HepG2 (cell line): Measurements from ENCODE around the gene TPM1. TPM values are rescaled to one million over a fixed set of nuclear protein-coding genes. Genes with fewer than 3 reads are reported as not detected.

Experiments
- ATAC-seq: fragments of 200-7000 bp; cut with Tn5 transposase; 3 replicates; pipeline ENCODE4 v1.9.1; 2020; ENCODE audit warnings: mild to moderate bottlenecking, moderate library complexity
- BruUV-seq: library from RNA; stranded (reverse); fragments of 400-500 nt; replicated peaks from 2 replicates; lab custom pipeline; 2021; lab: Mats Ljungman, UMichigan
- CTCF ChIA-PET: fragments of 300-600 bp; formaldehyde crosslinking; extraction: SDS; loops from one replicate; lab custom pipeline; 2021; ENCODE audit warnings: low total read pairs, inconsistent platforms, low intra/inter-chr PET ratio; lab: Yijun Ruan, JAX
- POLR2A ChIA-PET: fragments of 350-600 bp; sonication (Branson Sonifier 250); formaldehyde crosslinking; loops from one replicate; lab custom pipeline; 2020; ENCODE audit warnings: antibody characterized with exemption, inconsistent platforms; lab: Yijun Ruan, JAX
- DNase-seq: peaks from one replicate; pipeline ENCODE4 v3.0.0-alpha.2; 2015; ENCODE audit warnings: low spot score
- FAIRE-seq: peaks from 3 replicates; lab custom pipeline; 2011; peaks lifted over from hg19 to GRCh38; lab: Jason Lieb, UNC
- H2AFZ ChIP-seq: one replicate; pipeline ENCODE4 v1.6.1; 2011; ENCODE audit warnings: low read length, inconsistent platforms
- H3K27ac ChIP-seq: fragments of 300-600 bp; 3 replicates; pipeline ENCODE4 v1.8.0; 2011; ENCODE audit warnings: mixed run types, mild to moderate bottlenecking, mixed read lengths, low read length, inconsistent platforms; ENCODE audit not compliant: insufficient read depth; ENCODE audit errors: extremely low read length
- H3K27me3 ChIP-seq, 2 experiments: fragments of 200-600 bp in 1 of 2; 2 replicates in 1 of 2; 3 replicates in 1 of 2; pipeline versions ENCODE4 v1.6.0 to v1.8.0; 2011; ENCODE audit warnings: low read length in 2 of 2, mild to moderate bottlenecking in 2 of 2, moderate library complexity in 2 of 2, inconsistent platforms in 1 of 2; ENCODE audit not compliant: insufficient read depth in 2 of 2, control insufficient read depth in 1 of 2
- H3K36me3 ChIP-seq, 2 experiments: fragments of 200-600 bp in 1 of 2; replicated peaks in 1 of 2; 2 replicates in 1 of 2; 3 replicates in 1 of 2; pipeline versions ENCODE4 v1.5.1 to v1.8.0; 2011; ENCODE audit warnings: low read length in 2 of 2, inconsistent platforms in 1 of 2; ENCODE audit not compliant: insufficient read depth in 2 of 2, control insufficient read depth in 1 of 2
- H3K4me1 ChIP-seq: 2 replicates; pipeline ENCODE4 v1.5.1; 2012; ENCODE audit warnings: low read length, inconsistent platforms; ENCODE audit not compliant: insufficient read depth
- H3K4me2 ChIP-seq: 2 replicates; pipeline ENCODE4 v1.6.0; 2011; ENCODE audit warnings: low read depth, low read length, inconsistent platforms
- H3K4me3 ChIP-seq, 3 experiments: fragments of 200-600 bp in 1 of 3; sonication (generic), shearing (Covaris generic) in 1 of 3; replicated peaks in 1 of 3; 2 replicates each; pipeline ENCODE4 v1.5.1; 2011 to 2016; ENCODE audit warnings: low read length in 3 of 3, inconsistent platforms in 2 of 3, low read depth in 2 of 3, mild to moderate bottlenecking in 2 of 3, control low read depth in 1 of 3, mixed read lengths in 1 of 3; ENCODE audit not compliant: insufficient read depth in 1 of 3
- H3K79me2 ChIP-seq: one replicate; pipeline ENCODE4 v1.6.1; 2011; ENCODE audit warnings: low read length, inconsistent platforms; ENCODE audit not compliant: insufficient read depth
- H3K9ac ChIP-seq: 2 replicates; pipeline ENCODE4 v1.6.0; 2011; ENCODE audit warnings: mild to moderate bottlenecking, low read depth, low read length, inconsistent platforms; ENCODE audit not compliant: insufficient read depth
- H3K9me3 ChIP-seq: 2 replicates; pipeline ENCODE4 v1.5.1; 2012; ENCODE audit warnings: mild to moderate bottlenecking, low read length
- H4K20me1 ChIP-seq: 2 replicates; pipeline ENCODE4 v1.6.0; 2011; ENCODE audit warnings: inconsistent platforms, mild to moderate bottlenecking, low read length, moderate library complexity; ENCODE audit not compliant: insufficient read depth
- MAF1 ChIP-seq: sonication (generic); formaldehyde crosslinking; IDR thresholded peaks from 2 replicates; pipeline ENCODE4 v1.5.0; 2020; ENCODE audit warnings: missing genetic modification reagents, borderline replicate concordance
- SPEN ChIP-seq: sonication (generic); formaldehyde crosslinking; IDR thresholded peaks from 2 replicates; pipeline ENCODE4 v1.5.1; 2020; ENCODE audit warnings: low read depth, mild to moderate bottlenecking, missing genetic modification reagents
- ZNF34 ChIP-seq: sonication (generic); formaldehyde crosslinking; IDR thresholded peaks from 2 replicates; pipeline ENCODE4 v1.4.0; 2020; ENCODE audit warnings: mild to moderate bottlenecking, missing genetic modification reagents, borderline replicate concordance
- ZNF550 ChIP-seq: sonication (generic); formaldehyde crosslinking; IDR thresholded peaks from 2 replicates; pipeline ENCODE4 v1.4.0; 2020; ENCODE audit warnings: mild to moderate bottlenecking, missing genetic modification reagents, borderline replicate concordance
- ZNF660 ChIP-seq: sonication (generic); formaldehyde crosslinking; IDR thresholded peaks from 2 replicates; pipeline ENCODE4 v1.5.1; 2020; ENCODE audit warnings: mild to moderate bottlenecking, low read depth, missing genetic modification reagents, borderline replicate concordance
- WGBS: methylation state at CpG from one replicate; pipeline ENCODE4 v1.1.6; 2017; ENCODE audit warnings: low lambda C conversion rate; 5-methylcytosine and 5-hydroxymethylcytosine counted together
- in situ Hi-C: cut with HindIII; loops from 2 replicates; pipeline ENCODE4 v1.10.0; 2017; ENCODE audit warnings: low pct_unique_long_range_greater_than_20kb; ENCODE audit not compliant: extremely low pct_ligation_motif_present
- intact Hi-C: fragments of 100-400 bp; cut with micrococcal nuclease; formaldehyde crosslinking; loops from one replicate; pipeline ENCODE4 v1.10.0; 2022; ENCODE audit not compliant: unreplicated experiment
- polyA plus RNA-seq, 8 experiments: library from polyadenylated mRNA; depleted of rRNA in 3 of 8; stranded (reverse) in 7 of 8; unstranded in 1 of 8; fragments of >200 nt; fragmentation: Illumina TruSeq in 4 of 8; extraction: Trizol in 4 of 8; gene quantifications; 2 replicates each; pipeline versions ENCODE4 v1.2.1 to v1.2.3, GENCODE V29; 2011 to 2016; ENCODE audit warnings: low read depth in 4 of 8, missing spikeins in 1 of 8, mixed read lengths in 1 of 8; ENCODE audit not compliant: insufficient read depth in 1 of 8
- total RNA-seq, 5 experiments: library from RNA; depleted of rRNA; stranded (reverse); fragments of >200 nt; fragmentation: Illumina TruSeq; extraction: Trizol; gene quantifications; 2 replicates each; pipeline ENCODE4 v1.2.3, GENCODE V29; 2016; ENCODE audit warnings: low read depth in 1 of 5
- TF ChIP-seq, protein P1 (sequence below): sonication (generic); formaldehyde crosslinking; IDR thresholded peaks from 2 replicates; pipeline ENCODE4 v1.4.0; 2020; ENCODE audit warnings: missing genetic modification reagents, borderline replicate concordance
- TF ChIP-seq, protein P2 (sequence below): sonication (generic); formaldehyde crosslinking; IDR thresholded peaks from 2 replicates; pipeline ENCODE4 v1.4.0; 2020; ENCODE audit warnings: missing genetic modification reagents, borderline replicate concordance
- TF ChIP-seq, protein P3 (sequence below): sonication (generic); formaldehyde crosslinking; IDR thresholded peaks from 2 replicates; pipeline ENCODE4 v1.4.0; 2020; ENCODE audit warnings: missing genetic modification reagents

TPM1 gene
- total and polyA plus RNA-seq, 2 of the 13 experiments (the other 11 are each of a cell fraction or from before 2014, with no cell fraction given), result 98.9 to 109 TPM

DNA sequence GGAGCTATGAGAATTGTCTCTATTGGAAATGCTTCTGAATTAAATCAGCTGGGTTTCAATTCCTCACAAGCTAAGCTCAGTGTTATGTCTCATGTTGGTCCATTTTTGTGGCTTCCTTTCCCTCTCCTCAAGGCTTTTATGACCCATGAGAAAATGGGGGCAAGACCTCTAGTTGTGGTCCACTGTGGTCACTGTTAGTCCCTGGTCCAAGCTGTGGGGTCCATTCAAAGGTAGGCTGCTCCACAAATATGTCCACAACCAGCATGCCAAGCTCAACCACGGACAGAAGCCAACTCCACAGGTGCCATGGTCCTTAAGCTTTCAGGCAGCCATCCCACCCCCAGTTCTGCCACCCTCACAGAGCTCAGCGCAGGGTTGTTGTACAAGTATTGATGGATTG is 14.9 kb upstream of the TPM1 start:
- BruUV-seq, result no TSS peak
- H2AFZ ChIP-seq, result no peak overlapping the region
- no peak overlapping the region for H3K9ac ChIP-seq
- H3K27me3 ChIP-seq, result no peaks in the 10 kb centered on the region
- H3K4me2 ChIP-seq, result no peak overlapping the region
- no peaks in the 10 kb centered on the region for H3K36me3 ChIP-seq
- in situ Hi-C loops, result no loop called here
- no peaks in the 10 kb centered on the region for H4K20me1 ChIP-seq
- H3K4me3 ChIP-seq, result no peak overlapping the region
- no peak for FAIRE-seq
- intact Hi-C loops, result no loop called here
- CTCF ChIA-PET, result no interaction called here
- peaks cover 25% of the 10 kb centered on the region for H3K4me1 ChIP-seq
- TF ChIP-seq SPEN (CRISPR knock-in tag) (no peak), ZNF34 (CRISPR knock-in tag) (no peak), MAF1 (CRISPR knock-in tag) (no peak), ZNF550 (CRISPR knock-in tag) (no peak), ZNF660 (no peak)
- TF ChIP-seq, protein P1, sequence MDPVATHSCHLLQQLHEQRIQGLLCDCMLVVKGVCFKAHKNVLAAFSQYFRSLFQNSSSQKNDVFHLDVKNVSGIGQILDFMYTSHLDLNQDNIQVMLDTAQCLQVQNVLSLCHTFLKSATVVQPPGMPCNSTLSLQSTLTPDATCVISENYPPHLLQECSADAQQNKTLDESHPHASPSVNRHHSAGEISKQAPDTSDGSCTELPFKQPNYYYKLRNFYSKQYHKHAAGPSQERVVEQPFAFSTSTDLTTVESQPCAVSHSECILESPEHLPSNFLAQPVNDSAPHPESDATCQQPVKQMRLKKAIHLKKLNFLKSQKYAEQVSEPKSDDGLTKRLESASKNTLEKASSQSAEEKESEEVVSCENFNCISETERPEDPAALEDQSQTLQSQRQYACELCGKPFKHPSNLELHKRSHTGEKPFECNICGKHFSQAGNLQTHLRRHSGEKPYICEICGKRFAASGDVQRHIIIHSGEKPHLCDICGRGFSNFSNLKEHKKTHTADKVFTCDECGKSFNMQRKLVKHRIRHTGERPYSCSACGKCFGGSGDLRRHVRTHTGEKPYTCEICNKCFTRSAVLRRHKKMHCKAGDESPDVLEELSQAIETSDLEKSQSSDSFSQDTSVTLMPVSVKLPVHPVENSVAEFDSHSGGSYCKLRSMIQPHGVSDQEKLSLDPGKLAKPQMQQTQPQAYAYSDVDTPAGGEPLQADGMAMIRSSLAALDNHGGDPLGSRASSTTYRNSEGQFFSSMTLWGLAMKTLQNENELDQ (CRISPR knock-in tag), result no peak
- TF ChIP-seq, protein P2, sequence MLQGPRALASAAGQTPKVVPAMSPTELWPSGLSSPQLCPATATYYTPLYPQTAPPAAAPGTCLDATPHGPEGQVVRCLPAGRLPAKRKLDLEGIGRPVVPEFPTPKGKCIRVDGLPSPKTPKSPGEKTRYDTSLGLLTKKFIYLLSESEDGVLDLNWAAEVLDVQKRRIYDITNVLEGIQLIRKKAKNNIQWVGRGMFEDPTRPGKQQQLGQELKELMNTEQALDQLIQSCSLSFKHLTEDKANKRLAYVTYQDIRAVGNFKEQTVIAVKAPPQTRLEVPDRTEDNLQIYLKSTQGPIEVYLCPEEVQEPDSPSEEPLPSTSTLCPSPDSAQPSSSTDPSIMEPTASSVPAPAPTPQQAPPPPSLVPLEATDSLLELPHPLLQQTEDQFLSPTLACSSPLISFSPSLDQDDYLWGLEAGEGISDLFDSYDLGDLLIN (CRISPR knock-in tag), result no peak
- TF ChIP-seq, protein P3, sequence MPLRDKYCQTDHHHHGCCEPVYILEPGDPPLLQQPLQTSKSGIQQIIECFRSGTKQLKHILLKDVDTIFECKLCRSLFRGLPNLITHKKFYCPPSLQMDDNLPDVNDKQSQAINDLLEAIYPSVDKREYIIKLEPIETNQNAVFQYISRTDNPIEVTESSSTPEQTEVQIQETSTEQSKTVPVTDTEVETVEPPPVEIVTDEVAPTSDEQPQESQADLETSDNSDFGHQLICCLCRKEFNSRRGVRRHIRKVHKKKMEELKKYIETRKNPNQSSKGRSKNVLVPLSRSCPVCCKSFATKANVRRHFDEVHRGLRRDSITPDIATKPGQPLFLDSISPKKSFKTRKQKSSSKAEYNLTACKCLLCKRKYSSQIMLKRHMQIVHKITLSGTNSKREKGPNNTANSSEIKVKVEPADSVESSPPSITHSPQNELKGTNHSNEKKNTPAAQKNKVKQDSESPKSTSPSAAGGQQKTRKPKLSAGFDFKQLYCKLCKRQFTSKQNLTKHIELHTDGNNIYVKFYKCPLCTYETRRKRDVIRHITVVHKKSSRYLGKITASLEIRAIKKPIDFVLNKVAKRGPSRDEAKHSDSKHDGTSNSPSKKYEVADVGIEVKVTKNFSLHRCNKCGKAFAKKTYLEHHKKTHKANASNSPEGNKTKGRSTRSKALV (CRISPR knock-in tag), result no peak
- no peak for ATAC-seq
- H3K79me2 ChIP-seq, result no peaks in the 10 kb centered on the region
- WGBS, result 60% methylated on average over 1 of the region's 2 CpGs
- DNase-seq, result no peak
- H3K9me3 ChIP-seq, result no peaks in the 10 kb centered on the region
- POLR2A ChIA-PET, result interaction anchor here (0.6 to 0.7 kb wide), 2 partner anchors 55 to 140 kb away, joined by 3 read pairs; no protein-coding TSS in a partner anchor
- no peak overlapping the region for H3K27ac ChIP-seq
